Naive thymus-derived CD4-positive, alpha-beta T cell (primary cell): ENCODE data around the gene HOXC6. TPM values are rescaled to one million over a fixed set of nuclear protein-coding genes. Genes with fewer than 3 reads are reported as not detected.

Experiments
- ATAC-seq: fragments of 150-1000 bp; cut with Tn5 transposase; 2 replicates; pipeline ENCODE4 v1.10.0; 2021; ENCODE audit warnings: mild to moderate bottlenecking, moderate library complexity
- CTCF ChIA-PET: fragments of 350-600 bp; sonication (Branson Sonifier 250); formaldehyde crosslinking; loops from one replicate; lab custom pipeline; 2021; ENCODE audit warnings: antibody characterized with exemption; lab: Charles Lee
- POLR2A ChIA-PET: fragments of 350-600 bp; sonication (Branson Sonifier 250); formaldehyde crosslinking; loops from one replicate; lab custom pipeline; 2021; ENCODE audit warnings: antibody characterized with exemption, inconsistent platforms; lab: Charles Lee
- DNase-seq, 9 donors: peaks; one replicate each; pipeline versions ENCODE4 v3.0.0 to v3.0.0-alpha.2; 2020 to 2022; ENCODE audit warnings: mixed read lengths in 1 of 9
- H3K27ac ChIP-seq: one replicate; pipeline ENCODE4 v1.7.0; 2013; ENCODE audit warnings: mild to moderate bottlenecking, low read depth, low read length, moderate library complexity
- H3K27me3 ChIP-seq, 2 donors: one replicate each; pipeline ENCODE4 v1.7.0; 2013; ENCODE audit warnings: low read length in 2 of 2, mild to moderate bottlenecking in 2 of 2, moderate library complexity in 2 of 2; ENCODE audit not compliant: control insufficient read depth in 2 of 2, insufficient read depth in 2 of 2
- H3K36me3 ChIP-seq, 3 experiments: 1 replicate in 2 of 3; 2 replicates in 1 of 3; pipeline ENCODE4 v1.7.0; 2013; ENCODE audit warnings: low read length in 3 of 3, mild to moderate bottlenecking in 3 of 3, moderate library complexity in 1 of 3; ENCODE audit not compliant: insufficient read depth in 3 of 3, control insufficient read depth in 2 of 3
- H3K4me1 ChIP-seq, 2 donors: one replicate each; pipeline ENCODE4 v1.7.0; 2013; ENCODE audit warnings: low read length in 2 of 2, mild to moderate bottlenecking in 2 of 2, moderate library complexity in 1 of 2; ENCODE audit not compliant: control insufficient read depth in 2 of 2, insufficient read depth in 2 of 2
- H3K4me3 ChIP-seq: 2 replicates; pipeline ENCODE4 v1.7.0; 2013; ENCODE audit warnings: mild to moderate bottlenecking, low read length
- H3K9me3 ChIP-seq, 3 experiments: 1 replicate in 2 of 3; 2 replicates in 1 of 3; pipeline ENCODE4 v1.7.0; 2013; ENCODE audit warnings: low read length in 3 of 3; ENCODE audit not compliant: control insufficient read depth in 2 of 3
- H3K27ac Mint-ChIP-seq, 9 donors: one replicate each; pipeline ENCODE4 v1.8.0; 2020 to 2022; ENCODE audit warnings: mixed read lengths in 9 of 9, mild to moderate bottlenecking in 8 of 9, moderate library complexity in 5 of 9, inconsistent platforms in 2 of 9
- H3K27me3 Mint-ChIP-seq, 5 donors: one replicate each; pipeline ENCODE4 v1.8.0; 2021 to 2022; ENCODE audit warnings: mixed read lengths in 5 of 5, mild to moderate bottlenecking in 1 of 5
- H3K36me3 Mint-ChIP-seq, 5 donors: one replicate each; pipeline ENCODE4 v1.8.0; 2020 to 2022; ENCODE audit warnings: mixed read lengths in 5 of 5, mild to moderate bottlenecking in 3 of 5, inconsistent platforms in 1 of 5
- H3K4me1 Mint-ChIP-seq, 7 donors: one replicate each; pipeline ENCODE4 v1.8.0; 2020 to 2022; ENCODE audit warnings: mixed read lengths in 7 of 7, mild to moderate bottlenecking in 3 of 7, inconsistent platforms in 1 of 7
- H3K4me3 Mint-ChIP-seq, 10 donors: one replicate each; pipeline ENCODE4 v1.8.0; 2020 to 2022; ENCODE audit warnings: mild to moderate bottlenecking in 10 of 10, mixed read lengths in 10 of 10, moderate library complexity in 6 of 10, inconsistent platforms in 2 of 10
- H3K9me3 Mint-ChIP-seq, 11 donors: one replicate each; pipeline ENCODE4 v1.8.0; 2020 to 2022; ENCODE audit warnings: mixed read lengths in 11 of 11, mild to moderate bottlenecking in 4 of 11, inconsistent platforms in 1 of 11, moderate library complexity in 1 of 11
- intact Hi-C, 2 donors: fragments of 100-400 bp; cut with micrococcal nuclease; formaldehyde crosslinking; loops; one replicate each; pipeline ENCODE4 v1.15.1; 2023
- polyA plus RNA-seq, 2 donors: library from polyadenylated mRNA; unstranded; fragments of 300-500 nt; fragmentation: Illumina TruSeq; gene quantifications; one replicate each; pipeline ENCODE4 v1.2.3, GENCODE V29; 2021
- total RNA-seq, 6 experiments: library from RNA in 5 of 6; stranded (reverse) in 5 of 6; gene quantifications; 1 replicate in 5 of 6; 2 replicates in 1 of 6; pipeline ENCODE4 v1.2.3 and lab custom pipeline; 2021 to 2026

The HOXC6 gene
- total and polyA plus RNA-seq, 7 experiments from 2014 or later = not detected

DNA sequence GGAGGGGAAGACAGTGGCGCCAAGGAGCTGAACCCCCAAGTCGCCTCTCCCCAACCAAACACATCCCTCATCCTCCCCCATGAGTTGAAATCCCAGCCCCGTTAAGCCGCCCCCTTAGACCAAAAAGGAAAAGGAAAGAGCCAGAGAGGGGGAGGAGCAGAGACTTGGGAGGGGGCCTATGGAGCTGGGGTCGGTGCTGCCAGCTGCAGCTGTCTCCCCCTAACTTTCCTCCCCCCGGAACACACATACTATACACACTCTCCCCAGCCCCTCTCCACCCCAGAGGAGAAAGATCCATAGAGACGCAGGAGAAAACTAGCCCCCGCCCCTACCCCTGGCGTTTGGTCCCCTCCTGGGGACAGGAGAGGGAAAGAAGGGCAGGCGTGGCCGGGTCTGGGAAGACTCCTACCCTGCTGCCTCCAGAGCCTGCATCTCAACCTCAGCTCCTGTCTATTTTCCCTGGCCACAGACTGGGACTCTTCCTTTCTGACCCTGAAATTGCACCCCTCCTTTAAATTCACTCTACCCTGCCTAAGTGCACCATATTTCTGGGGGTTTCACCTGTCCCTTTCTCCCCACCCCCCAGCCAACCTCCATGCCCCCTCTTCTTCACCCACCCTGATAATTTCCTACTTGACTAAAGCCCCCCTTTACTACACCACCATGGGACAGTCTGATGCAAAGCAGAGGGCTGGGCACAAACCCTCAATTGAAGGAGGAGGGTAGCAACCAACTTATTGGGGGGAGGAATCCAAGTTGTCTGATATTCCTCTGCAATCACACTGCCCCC lies 29.9 kb upstream of the HOXC6 start:
- Histone ChIP-seq H3K27ac (no peak overlapping the region), H3K4me3 (no peak overlapping the region), H3K36me3 (no peaks in the 10 kb centered on the region), H3K4me1 (peaks cover 24 to 28% of the 10 kb centered on the region in 2 donors), H3K9me3 (no peaks in the 10 kb centered on the region), H3K27me3 (peaks cover 31 to 89% of the 10 kb centered on the region in 2 donors)
- peaks cover 86 to 98% (median 92%) of the 10 kb centered on the region in 5 donors for H3K27me3 Mint-ChIP-seq
- peak overlapping the region in 3 of 10 donors; percentile 21 to 87 (median 29) for H3K4me3 Mint-ChIP-seq
- intact Hi-C loops = loop anchor here (5.0 kb wide), 3 partner anchors 34 to 61 kb away; partner anchors contain the start of genes HOXC13 (in 1 of the 2) and HOXC5 (in 1 of the 2)
- ChIA-PET POLR2A (no interaction called here), CTCF (interaction anchor here (0.7 to 1.6 kb wide), 2 partner anchors 139 to 209 kb away, joined by 4 to 5 read pairs; no protein-coding TSS in a partner anchor)
- ATAC-seq (no peak), DNase-seq (no peak)
- peaks cover 23 to 62% (median 37%) of the 10 kb centered on the region in 7 donors for H3K4me1 Mint-ChIP-seq
- peaks cover 0 to 8% (median 0%) of the 10 kb centered on the region in 11 donors for H3K9me3 Mint-ChIP-seq
- H3K36me3 Mint-ChIP-seq = peaks cover 0 to 4% (median 0%) of the 10 kb centered on the region in 5 donors
- H3K27ac Mint-ChIP-seq = peak overlapping the region in 3 of 9 donors; percentile 33 to 48 (median 41)

DNA sequence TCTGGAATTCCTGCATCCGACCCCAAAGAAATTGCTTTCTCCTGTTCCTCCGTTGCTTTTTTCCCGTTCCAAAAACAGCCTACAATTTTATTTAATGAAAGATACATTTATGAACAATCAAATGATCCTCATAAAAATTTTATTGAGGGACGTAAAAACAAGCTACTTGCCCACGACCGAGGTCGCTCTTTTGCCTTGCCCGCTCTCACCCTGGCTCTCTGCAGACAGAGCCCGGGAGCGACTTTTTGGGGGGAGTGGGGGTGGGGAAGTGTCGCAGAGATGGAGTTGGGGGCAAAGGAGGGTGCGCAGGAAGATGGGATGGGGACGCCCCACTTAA lies 29.4 kb upstream of the HOXC6 start:
- peaks cover 26 to 86% of the 10 kb centered on the region in 2 donors for H3K27me3 ChIP-seq
- no peak overlapping the region for H3K4me3 ChIP-seq
- no peak overlapping the region for H3K27ac Mint-ChIP-seq
- H3K4me3 Mint-ChIP-seq = peak overlapping the region in 2 of 10 donors; percentile 21 to 29
- no peaks in the 10 kb centered on the region for H3K9me3 ChIP-seq
- H3K9me3 Mint-ChIP-seq = peaks cover 0 to 6% (median 0%) of the 10 kb centered on the region in 11 donors
- ATAC-seq = no peak
- H3K27me3 Mint-ChIP-seq = peaks cover 86 to 98% (median 92%) of the 10 kb centered on the region in 5 donors
- H3K4me1 ChIP-seq = peaks cover 24 to 28% of the 10 kb centered on the region in 2 donors
- peaks cover 0 to 2% (median 0%) of the 10 kb centered on the region in 5 donors for H3K36me3 Mint-ChIP-seq
- no peaks in the 10 kb centered on the region for H3K36me3 ChIP-seq
- ChIA-PET CTCF (interaction anchor here (0.7 to 1.6 kb wide), 2 partner anchors 140 to 209 kb away, joined by 4 to 5 read pairs; no protein-coding TSS in a partner anchor), POLR2A (no interaction called here)
- H3K27ac ChIP-seq = no peak overlapping the region
- H3K4me1 Mint-ChIP-seq = peaks cover 17 to 57% (median 32%) of the 10 kb centered on the region in 7 donors
- DNase-seq = no peak
- intact Hi-C loops = loop anchor here (5.0 kb wide), 3 partner anchors 33 to 62 kb away; partner anchors contain the start of genes HOXC13 (in 1 of the 2) and HOXC5 (in 1 of the 2)

- peak overlapping the region; percentile 27 to 68 (median 58) for H3K4me3 Mint-ChIP-seq
- Histone ChIP-seq H3K27me3 (peaks cover 33 to 87% of the 10 kb centered on the region in 2 donors), H3K27ac (no peak overlapping the region), H3K9me3 (no peaks in the 10 kb centered on the region), H3K4me1 (peaks cover 24 to 28% of the 10 kb centered on the region in 2 donors), H3K4me3 (no peak overlapping the region), H3K36me3 (no peaks in the 10 kb centered on the region)
- H3K27ac Mint-ChIP-seq = peak overlapping the region in 3 of 9 donors; percentile 47 to 72 (median 66)
- peaks cover 14 to 51% (median 29%) of the 10 kb centered on the region in 7 donors for H3K4me1 Mint-ChIP-seq
- ATAC-seq (no peak), DNase-seq (no peak)
- H3K27me3 Mint-ChIP-seq = peaks cover 90 to 98% (median 95%) of the 10 kb centered on the region in 5 donors
- intact Hi-C loops = loop anchor here (5.0 to 10.0 kb wide), 4 partner anchors 33 to 375 kb away; partner anchors contain the start of genes HOXC13 (in 1 of the 2) and HOXC5 (in 1 of the 2)
- H3K36me3 Mint-ChIP-seq = peaks cover 0 to 2% (median 0%) of the 10 kb centered on the region in 5 donors
- POLR2A ChIA-PET = interaction anchor here (0.6 to 0.8 kb wide), 3 partner anchors 9 to 281 kb away, joined by 3 read pairs; partner anchors contain the start of gene HOXC8
- peaks cover 0 to 6% (median 0%) of the 10 kb centered on the region in 11 donors for H3K9me3 Mint-ChIP-seq
- CTCF ChIA-PET = interaction anchor here (0.6 to 1.3 kb wide), 3 partner anchors 8 to 1876 kb away, joined by 3 read pairs; no protein-coding TSS in a partner anchor
Measured at GRCh38 chr12:53999559-54000115, 28.6 kb upstream of the HOXC6 start.

- Mint-ChIP-seq H3K4me3 (peak within 1 kb of the TSS; percentile 27 to 68 (median 58)), H3K27ac (peak within 1 kb of the TSS in 3 of 9 donors; percentile 47 to 72 (median 66)), H3K36me3 (peaks cover 0 to 2% (median 0%) of the 10 kb centered on the region in 5 donors), H3K27me3 (peaks cover 88 to 98% (median 92%) of the 10 kb centered on the region in 5 donors), H3K9me3 (peaks cover 0 to 2% (median 0%) of the 10 kb centered on the region in 11 donors), H3K4me1 (peaks cover 14 to 46% (median 24%) of the 10 kb centered on the region in 7 donors)
- Histone ChIP-seq H3K27ac (no peak within 1 kb of the TSS), H3K9me3 (no peaks in the 10 kb centered on the region), H3K36me3 (no peaks in the 10 kb centered on the region), H3K4me3 (no peak within 1 kb of the TSS), H3K4me1 (peaks cover 19 to 27% of the 10 kb centered on the region in 2 donors), H3K27me3 (peaks cover 35 to 84% of the 10 kb centered on the region in 2 donors)
- ATAC-seq (no peak), DNase-seq (no peak)
- POLR2A ChIA-PET = interaction anchor here (0.6 to 0.8 kb wide), 2 partner anchors 11 to 282 kb away, joined by 3 read pairs; no protein-coding TSS in a partner anchor
- CTCF ChIA-PET = interaction anchor here (1.2 to 1.3 kb wide), 2 partner anchors 8 to 194 kb away, joined by 3 read pairs; no protein-coding TSS in a partner anchor
- intact Hi-C loops = loop anchor here in 1 of 2 donors (10.0 kb wide), 1 partner anchor 374 kb away; no protein-coding TSS in a partner anchor
Measured at GRCh38 chr12:54000116-54001114, 27.8 kb upstream of the HOXC6 start, which contains the start of gene HOXC9. TSS of gene HOXC9 (plus strand) at chr12:54000161. CDS start at chr12:54000189, 28 bp downstream.

GRCh38 chr12:54001283-54002187 lies 26.7 kb upstream of the HOXC6 start:
- ChIA-PET POLR2A (no interaction called here), CTCF (interaction anchor here (1.3 kb wide), 1 partner anchor 9 kb away, joined by 3 read pairs; no protein-coding TSS in a partner anchor)
- peaks cover 0 to 2% (median 0%) of the 10 kb centered on the region in 11 donors for H3K9me3 Mint-ChIP-seq
- peak overlapping the region in 3 of 10 donors; percentile 25 to 61 (median 61) for H3K4me3 Mint-ChIP-seq
- peak overlapping the region in 1 of 9 donors; percentile 18 for H3K27ac Mint-ChIP-seq
- H3K4me1 ChIP-seq = peaks cover 13 to 28% of the 10 kb centered on the region in 2 donors
- no peak overlapping the region for H3K27ac ChIP-seq
- peaks cover 0 to 2% (median 0%) of the 10 kb centered on the region in 5 donors for H3K36me3 Mint-ChIP-seq
- intact Hi-C loops = loop anchor here in 1 of 2 donors (2.0 to 10.0 kb wide), 2 partner anchors 15 to 373 kb away; no protein-coding TSS in a partner anchor
- no peak overlapping the region for H3K4me3 ChIP-seq
- H3K27me3 Mint-ChIP-seq = peaks cover 89 to 98% (median 92%) of the 10 kb centered on the region in 5 donors
- H3K9me3 ChIP-seq = no peaks in the 10 kb centered on the region
- H3K36me3 ChIP-seq = no peaks in the 10 kb centered on the region
- DNase-seq (no peak), ATAC-seq (no peak)
- H3K4me1 Mint-ChIP-seq = peaks cover 14 to 46% (median 28%) of the 10 kb centered on the region in 7 donors
- H3K27me3 ChIP-seq = peaks cover 39 to 80% of the 10 kb centered on the region in 2 donors
